Measurements from ENCODE around the gene RIOK2. TPM values are rescaled to one million over a fixed set of nuclear protein-coding genes. Genes with fewer than 3 reads are reported as not detected.

Gene RIOK2
- total RNA-seq, 2 donors from 2014 or later: 23.9 to 24.9 TPM

- H3K4me3 ChIP-seq: no peak overlapping the region
- no peak overlapping the region for H3K9ac ChIP-seq (ENCODE audit: low read depth in 2 of 2, low read length in 2 of 2)
- no peak for DNase-seq
- no peak overlapping the region for H3K27ac ChIP-seq
- H3K4me1 ChIP-seq: no peaks in the 10 kb centered on the region
- H3K9me3 ChIP-seq: no peaks in the 10 kb centered on the region
- H3K36me3 ChIP-seq: no peaks in the 10 kb centered on the region
- H3K27me3 ChIP-seq: no peaks in the 10 kb centered on the region
- no peak for TF ChIP-seq CTCF (IDR thresholded peaks at IDR 0.05)
- intact Hi-C loops (cut with DNase I): no loop called here
These were observed 47.2 kb downstream of the RIOK2 start for GRCh38 chr5:97135868-97136267.

DNA sequence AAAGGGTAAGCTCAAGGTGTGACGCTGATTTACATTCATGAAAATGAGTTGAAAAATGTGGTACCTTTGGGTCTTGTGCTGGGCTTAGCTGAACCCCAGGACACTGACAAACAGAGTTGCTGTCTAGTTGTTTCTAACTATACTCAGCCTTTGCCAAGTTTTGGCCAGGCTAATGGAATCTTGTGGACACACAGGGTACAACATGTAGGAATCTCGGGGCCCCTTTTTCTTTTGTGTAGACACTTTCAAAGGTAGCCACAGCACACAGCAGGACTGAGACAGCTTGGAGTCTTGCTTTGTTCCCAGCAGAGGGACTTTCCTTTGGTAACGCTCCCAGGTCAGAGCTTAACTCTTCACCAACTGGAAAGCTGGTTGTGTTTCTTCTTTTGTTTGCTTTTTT is 48.4 kb downstream of the RIOK2 start:
- H3K4me1 ChIP-seq: no peaks in the 10 kb centered on the region
- no peaks in the 10 kb centered on the region for H3K9me3 ChIP-seq
- H3K9ac ChIP-seq (ENCODE audit: low read depth in 2 of 2, low read length in 2 of 2): no peak overlapping the region
- no peak for TF ChIP-seq CTCF (IDR thresholded peaks at IDR 0.05)
- H3K27ac ChIP-seq: no peak overlapping the region
- H3K4me3 ChIP-seq: no peak overlapping the region
- intact Hi-C loops (cut with DNase I): no loop called here
- no peaks in the 10 kb centered on the region for H3K27me3 ChIP-seq
- no peak for DNase-seq
- H3K36me3 ChIP-seq: no peaks in the 10 kb centered on the region

DNA sequence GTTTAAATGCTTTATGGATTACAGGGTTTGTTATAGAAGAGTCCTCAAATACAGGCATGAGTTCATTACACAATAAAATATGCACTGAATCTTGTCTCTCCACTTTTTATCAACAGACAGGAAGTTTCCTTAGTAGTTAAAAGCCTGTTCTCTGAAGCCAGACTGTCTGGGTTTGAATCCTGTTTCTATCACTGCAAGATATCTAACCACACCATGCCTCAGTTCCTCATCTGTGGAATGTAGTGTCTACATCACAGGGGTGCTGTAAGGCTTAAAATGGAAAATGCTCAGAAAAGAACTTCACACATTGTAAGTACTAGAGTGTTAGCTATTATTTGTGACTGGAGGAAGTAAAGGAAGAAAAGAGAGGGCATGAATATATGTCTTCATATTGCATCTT is 49.9 kb downstream of the RIOK2 start:
- Histone ChIP-seq H3K4me1 (no peaks in the 10 kb centered on the region), H3K27ac (no peak overlapping the region), H3K9me3 (no peaks in the 10 kb centered on the region), H3K9ac (ENCODE audit: low read depth in 2 of 2, low read length in 2 of 2) (no peak overlapping the region), H3K36me3 (no peaks in the 10 kb centered on the region), H3K4me3 (no peak overlapping the region), H3K27me3 (no peaks in the 10 kb centered on the region)
- DNase-seq: no peak
- no peak for TF ChIP-seq CTCF (IDR thresholded peaks at IDR 0.05)
- intact Hi-C loops (cut with DNase I): no loop called here

DNA sequence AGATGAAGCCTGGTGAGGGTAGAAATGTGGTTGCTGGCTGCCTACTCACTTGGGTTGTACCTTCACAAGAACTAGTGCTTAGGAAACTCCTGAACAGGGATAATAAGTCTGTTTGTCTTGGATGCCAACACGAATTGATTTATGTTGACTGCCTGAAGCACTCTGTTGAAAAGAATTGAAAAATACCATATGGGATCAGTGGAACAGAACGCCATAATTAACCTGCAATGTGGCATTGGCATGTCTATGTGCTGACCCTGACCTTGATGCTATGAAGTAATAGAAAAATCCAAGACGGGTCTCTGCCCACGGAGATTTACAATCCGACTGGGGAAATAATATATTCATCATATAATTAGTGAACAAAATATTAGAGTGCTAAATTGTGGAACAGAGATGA is 51.1 kb downstream of the RIOK2 start:
- Histone ChIP-seq H3K27me3 (no peaks in the 10 kb centered on the region), H3K9me3 (no peaks in the 10 kb centered on the region), H3K4me1 (no peaks in the 10 kb centered on the region), H3K9ac (ENCODE audit: low read depth in 2 of 2, low read length in 2 of 2) (no peak overlapping the region), H3K36me3 (no peaks in the 10 kb centered on the region), H3K27ac (no peak overlapping the region), H3K4me3 (no peak overlapping the region)
- intact Hi-C loops (cut with DNase I): no loop called here
- no peak for DNase-seq
- TF ChIP-seq CTCF (IDR thresholded peaks at IDR 0.05): no peak

GRCh38 chr5:97131139-97131710 is 51.8 kb downstream of the RIOK2 start:
- intact Hi-C loops (cut with DNase I): no loop called here
- TF ChIP-seq CTCF (IDR thresholded peaks at IDR 0.05): no peak
- no peak overlapping the region for H3K9ac ChIP-seq (ENCODE audit: low read depth in 2 of 2, low read length in 2 of 2)

More at GRCh38 chr5:97131139-97131710, 51.8 kb downstream of the RIOK2 start:
- no peaks in the 10 kb centered on the region for H3K9me3 ChIP-seq
- DNase-seq: no peak
- no peaks in the 10 kb centered on the region for H3K27me3 ChIP-seq
- H3K27ac ChIP-seq: no peak overlapping the region
- H3K36me3 ChIP-seq: no peaks in the 10 kb centered on the region
- H3K4me3 ChIP-seq: no peak overlapping the region
- H3K4me1 ChIP-seq: no peaks in the 10 kb centered on the region

Measured in colonic mucosa (tissue), 4 donors.